H1 (cell line): Measurements from ENCODE around the gene TRAIP. TPM values are rescaled to one million over a fixed set of nuclear protein-coding genes. Genes with fewer than 3 reads are reported as not detected.

Source experiments
- CTCF ChIA-PET: fragments of 300-600 bp; sonication (Branson Sonifier 250); formaldehyde crosslinking; loops from one replicate; lab custom pipeline; 2021; ENCODE audit not compliant: partially characterized antibody; lab: Charles Lee
- POLR2A ChIA-PET: fragments of 300-600 bp; sonication (Branson Sonifier 250); formaldehyde crosslinking; loops from one replicate; lab custom pipeline; 2021; ENCODE audit warnings: inconsistent platforms; ENCODE audit not compliant: partially characterized antibody; lab: Charles Lee
- DNase-seq, 2 experiments: peaks; one replicate each; pipeline versions ENCODE4 v3.0.0 to v3.0.0-alpha.2; 2010 to 2022; ENCODE audit warnings: low spot score in 2 of 2, low read depth in 1 of 2, mixed read lengths in 1 of 2
- FAIRE-seq: peaks from 2 replicates; lab custom pipeline; 2011; peaks lifted over from hg19 to GRCh38; lab: Jason Lieb, UNC
- H2AFZ ChIP-seq: 2 replicates; pipeline ENCODE4 v1.8.1; 2012; ENCODE audit warnings: low read length, inconsistent platforms
- H2AK5ac ChIP-seq: 2 replicates; pipeline ENCODE4 v1.6.1; 2013; ENCODE audit warnings: low read depth, low read length
- H2BK120ac ChIP-seq: replicated peaks from 2 replicates; pipeline ENCODE3; 2013; ENCODE audit warnings: low read depth, low read length, inconsistent platforms
- H2BK12ac ChIP-seq: 2 replicates; pipeline ENCODE4 v1.6.1; 2013; ENCODE audit warnings: low read depth, low read length
- H2BK15ac ChIP-seq: 2 replicates; pipeline ENCODE4 v1.6.1; 2013; ENCODE audit warnings: low read length
- H2BK20ac ChIP-seq: 2 replicates; pipeline ENCODE4 v1.6.1; 2013; ENCODE audit warnings: low read length
- H2BK5ac ChIP-seq: 2 replicates; pipeline ENCODE4 v1.6.1; 2013; ENCODE audit warnings: low read depth, low read length
- H3K14ac ChIP-seq: 2 replicates; pipeline ENCODE4 v1.6.1; 2013; ENCODE audit warnings: inconsistent platforms; ENCODE audit not compliant: insufficient read length
- H3K18ac ChIP-seq: 2 replicates; pipeline ENCODE4 v1.6.1; 2013; ENCODE audit warnings: low read length; ENCODE audit errors: extremely low read depth
- H3K23ac ChIP-seq: 2 replicates; pipeline ENCODE4 v1.6.1; 2013; ENCODE audit warnings: inconsistent platforms; ENCODE audit not compliant: insufficient read length
- H3K23me2 ChIP-seq: 2 replicates; pipeline ENCODE4 v1.6.1; 2013; ENCODE audit warnings: low read depth, low read length
- H3K27ac ChIP-seq: 2 replicates; pipeline ENCODE4 v1.6.1; 2011; ENCODE audit warnings: low read depth, low read length, inconsistent platforms
- H3K27me3 ChIP-seq, 4 experiments: replicated peaks in 1 of 4; 1 replicate in 1 of 4; 2 replicates in 3 of 4; pipeline versions ENCODE4 v1.6.1 to v1.8.1; 2011 to 2013; ENCODE audit warnings: low read length in 3 of 4, mild to moderate bottlenecking in 3 of 4, inconsistent platforms in 2 of 4, mixed read lengths in 2 of 4, moderate library complexity in 1 of 4; ENCODE audit not compliant: control insufficient read depth in 3 of 4, insufficient read depth in 3 of 4; ENCODE audit errors: extremely low read depth in 1 of 4
- H3K36me3 ChIP-seq, 4 experiments: 2 replicates each; pipeline versions ENCODE4 v1.6.1 to v1.8.1; 2011 to 2013; ENCODE audit warnings: mild to moderate bottlenecking in 4 of 4, low read length in 3 of 4, moderate library complexity in 2 of 4, control low read depth in 1 of 4, inconsistent platforms in 1 of 4; ENCODE audit not compliant: insufficient read depth in 4 of 4, control insufficient read depth in 2 of 4
- H3K4ac ChIP-seq: replicated peaks from 2 replicates; pipeline ENCODE3; 2013; ENCODE audit warnings: low read length, low read depth, mixed read lengths, inconsistent platforms; ENCODE audit not compliant: insufficient read length
- H3K4me1 ChIP-seq, 4 experiments: replicated peaks in 1 of 4; 1 replicate in 1 of 4; 2 replicates in 3 of 4; pipeline versions ENCODE4 v1.6.1 to v1.8.1; 2011 to 2013; ENCODE audit warnings: low read length in 3 of 4, inconsistent platforms in 2 of 4, mixed read lengths in 1 of 4; ENCODE audit not compliant: insufficient read depth in 4 of 4, control insufficient read depth in 3 of 4
- H3K4me2 ChIP-seq, 2 experiments: 2 replicates each; pipeline versions ENCODE4 v1.6.1 to v1.8.1; 2011 to 2013; ENCODE audit warnings: low read depth in 2 of 2, low read length in 2 of 2, control low read depth in 1 of 2, inconsistent platforms in 1 of 2, mild to moderate bottlenecking in 1 of 2; ENCODE audit not compliant: insufficient read depth in 1 of 2
- H3K4me3 ChIP-seq, 4 experiments: fragments of 200-600, 300-600 bp in 1 of 4; sonication (generic), shearing (Covaris generic), sonication (Bioruptor Twin) in 1 of 4; 2 replicates each; pipeline versions ENCODE4 v1.5.1 to v1.8.1; 2011 to 2016; ENCODE audit warnings: low read length in 4 of 4, low read depth in 3 of 4, control low read depth in 2 of 4, inconsistent platforms in 2 of 4, mild to moderate bottlenecking in 2 of 4, mixed read lengths in 1 of 4, moderate library complexity in 1 of 4; ENCODE audit not compliant: insufficient read depth in 2 of 4; ENCODE audit errors: extremely low read depth in 1 of 4
- H3K56ac ChIP-seq: replicated peaks from 2 replicates; pipeline ENCODE3; 2013; ENCODE audit warnings: low read depth, mild to moderate bottlenecking, mixed read lengths, low read length, inconsistent platforms; ENCODE audit not compliant: insufficient read length
- H3K79me1 ChIP-seq: 2 replicates; pipeline ENCODE4 v1.6.1; 2013; ENCODE audit warnings: low read depth, low read length, control low read depth
- H3K79me2 ChIP-seq, 2 experiments: 2 replicates each; pipeline versions ENCODE4 v1.6.1 to v1.8.1; 2012 to 2013; ENCODE audit warnings: low read length in 2 of 2, mild to moderate bottlenecking in 2 of 2, inconsistent platforms in 1 of 2; ENCODE audit not compliant: insufficient read depth in 2 of 2, control insufficient read depth in 1 of 2
- H3K9ac ChIP-seq, 4 experiments: replicated peaks in 1 of 4; 1 replicate in 1 of 4; 2 replicates in 3 of 4; pipeline versions ENCODE4 v1.6.1 to v1.8.1; 2011 to 2013; ENCODE audit warnings: low read depth in 3 of 4, low read length in 3 of 4, control low read depth in 2 of 4, mild to moderate bottlenecking in 2 of 4, moderate library complexity in 2 of 4, inconsistent platforms in 1 of 4; ENCODE audit errors: extremely low read depth in 1 of 4
- H3K9me3 ChIP-seq, 2 experiments: 2 replicates each; pipeline versions ENCODE4 v1.6.1 to v1.8.1; 2012 to 2013; ENCODE audit warnings: mild to moderate bottlenecking in 2 of 2, moderate library complexity in 2 of 2, control low read depth in 1 of 2, inconsistent platforms in 1 of 2, low read depth in 1 of 2, low read length in 1 of 2, mixed read lengths in 1 of 2; ENCODE audit not compliant: insufficient read depth in 2 of 2
- H4K20me1 ChIP-seq, 2 experiments: replicated peaks in 1 of 2; 2 replicates each; pipeline versions ENCODE3 to v1.8.1; 2011 to 2013; ENCODE audit warnings: inconsistent platforms in 2 of 2, low read length in 2 of 2, mild to moderate bottlenecking in 1 of 2; ENCODE audit not compliant: insufficient read depth in 2 of 2, control insufficient read depth in 1 of 2
- H4K5ac ChIP-seq: 2 replicates; pipeline ENCODE4 v1.6.1; 2013; ENCODE audit warnings: low read length, low read depth, mixed read lengths, inconsistent platforms; ENCODE audit not compliant: insufficient read length
- H4K8ac ChIP-seq: 2 replicates; pipeline ENCODE4 v1.8.0; 2013; ENCODE audit warnings: mild to moderate bottlenecking, moderate library complexity, low read length, inconsistent platforms; ENCODE audit not compliant: insufficient read depth; ENCODE audit errors: extremely low read depth
- H4K91ac ChIP-seq: replicated peaks from 2 replicates; pipeline ENCODE3; 2013; ENCODE audit warnings: low read length, mixed read lengths, inconsistent platforms; ENCODE audit not compliant: insufficient read length
- GABPA ChIP-seq: IDR thresholded peaks from 2 replicates; pipeline ENCODE4 v1.6.1; 2011; ENCODE audit warnings: mild to moderate bottlenecking, low read length, moderate library complexity, borderline replicate concordance; ENCODE audit not compliant: insufficient read depth
- RFX5 ChIP-seq: IDR thresholded peaks from 2 replicates; pipeline ENCODE4 v1.6.1; 2011; ENCODE audit warnings: low read depth, low read length, improper control_type of control experiment, borderline replicate concordance
- whole genome bisulfite sequencing, 2 experiments: shearing (Covaris generic) in 1 of 2; methylation state at CpG; one replicate each; pipeline versions ENCODE4 v1.1.6 to v1.1.7; 2013 to 2015; ENCODE audit warnings: low lambda C conversion rate in 2 of 2, mixed read lengths in 2 of 2, inconsistent platforms in 1 of 2, low coverage in 1 of 2, missing lambda C conversion rate in 1 of 2; ENCODE audit not compliant: insufficient replicate concordance in 2 of 2, insufficient coverage in 1 of 2, insufficient read length in 1 of 2; ENCODE audit errors: extremely low coverage in 1 of 2, missing lambda C conversion rate in 1 of 2; 5-methylcytosine and 5-hydroxymethylcytosine counted together
- polyA plus RNA-seq, 7 experiments: library from polyadenylated mRNA; depleted of rRNA in 3 of 7; stranded (reverse) in 5 of 7; unstranded in 2 of 7; fragments of >200 nt in 5 of 7; fragments of 200-250 nt in 2 of 7; gene quantifications; 1 replicate in 5 of 7; 2 replicates in 1 of 7; 4 replicates in 1 of 7; pipeline versions ENCODE4 v1.2.1 to v1.2.3, GENCODE V29; 2011 to 2013; ENCODE audit warnings: missing spikeins in 2 of 7, mixed read lengths in 2 of 7
- total RNA-seq: library from RNA; stranded (reverse); fragmentation: NEBNext Ultra II Directional; extraction: Animal tissue kit (Norgen Biotek cat#: 25700); gene quantifications from 2 replicates; pipeline ENCODE4 v1.2.1, GENCODE V29; 2021

TRAIP gene
- total and polyA plus RNA-seq, 2 of the 8 experiments (the other 6 are each of a cell fraction or from before 2014, with no cell fraction given): 27.7 to 28.1 TPM

DNA sequence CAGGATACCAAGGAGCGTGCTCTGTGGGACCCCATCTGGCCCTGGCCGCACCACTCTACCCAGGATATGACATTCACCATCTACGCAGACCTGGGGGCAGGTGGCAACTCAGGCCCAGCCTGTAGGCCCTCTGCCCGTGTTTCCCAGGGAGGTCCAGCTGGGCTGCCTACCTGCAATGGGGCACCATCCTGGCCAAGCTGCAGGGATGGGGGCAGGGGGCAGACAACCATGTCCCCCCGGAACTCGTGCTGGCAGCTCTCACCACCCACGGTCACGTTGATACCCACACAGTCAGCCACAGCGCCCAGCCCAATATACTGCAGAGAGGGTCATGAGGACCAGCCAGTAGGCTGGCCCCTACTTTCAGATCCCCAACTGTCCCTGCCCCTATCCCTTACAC is 39.4 kb upstream of the TRAIP start:
- no peaks in the 10 kb centered on the region for H3K9me3 ChIP-seq
- H3K36me3 ChIP-seq: no peaks in the 10 kb centered on the region
- H4K5ac ChIP-seq: no peak overlapping the region
- no peak overlapping the region for H4K8ac ChIP-seq
- no peak overlapping the region for H3K23ac ChIP-seq
- H3K56ac ChIP-seq: no peak overlapping the region
- CTCF ChIA-PET: interaction anchor here (0.7 to 2.7 kb wide), 12 partner anchors 11 to 109 kb away, joined by 3 to 10 read pairs (median 4); partner anchors contain the start of gene IP6K1
- H3K18ac ChIP-seq: no peak overlapping the region
- DNase-seq: no peak
- no peak overlapping the region for H2AFZ ChIP-seq
- no peak overlapping the region for H2BK5ac ChIP-seq
- TF ChIP-seq GABPA (no peak), RFX5 (no peak)
- no peak overlapping the region for H2BK12ac ChIP-seq
- POLR2A ChIA-PET: interaction anchor here (0.8 to 1.7 kb wide), 6 partner anchors 8 to 70 kb away, joined by 3 to 6 read pairs (median 3); partner anchors contain the start of gene MST1R
- H3K4me2 ChIP-seq: no peak overlapping the region
- no peak overlapping the region for H4K91ac ChIP-seq
- H2BK15ac ChIP-seq: no peak overlapping the region
- no peak overlapping the region for H3K4me3 ChIP-seq
- no peak overlapping the region for H3K4ac ChIP-seq
- no peaks in the 10 kb centered on the region for H3K23me2 ChIP-seq
- no peaks in the 10 kb centered on the region for H3K27me3 ChIP-seq
- H2BK20ac ChIP-seq: no peak overlapping the region
- H2AK5ac ChIP-seq: no peak overlapping the region
- H3K14ac ChIP-seq: no peak overlapping the region
- peaks cover 0 to 2% of the 10 kb centered on the region in 2 experiments for H4K20me1 ChIP-seq
- no peak overlapping the region for H3K9ac ChIP-seq
- no peaks in the 10 kb centered on the region for H3K79me2 ChIP-seq
- no peak overlapping the region for H2BK120ac ChIP-seq
- H3K79me1 ChIP-seq: no peaks in the 10 kb centered on the region
- no peak for FAIRE-seq
- no peak overlapping the region for H3K27ac ChIP-seq
- 94% methylated on average over 9 of the region's 9 CpGs; no CpG with 5 or more reads in 1 of the 2 experiments for WGBS, 2 experiments
- H3K4me1 ChIP-seq: no peaks in the 10 kb centered on the region; a peak in 2 of 7 replicates
